NB4 (cell line): ENCODE data around the gene ORM1.

Experiments used
- DNase-seq: peaks from one replicate; pipeline ENCODE4 v3.0.0; 2010; ENCODE audit warnings: low read depth
- H3K4me3 ChIP-seq: one replicate; pipeline ENCODE4 v1.5.1; 2011; ENCODE audit warnings: mild to moderate bottlenecking, low read depth, low read length, moderate library complexity
- CTCF ChIP-seq: IDR thresholded peaks from one replicate; pipeline ENCODE4 v1.5.1; 2012; ENCODE audit warnings: low read depth, low read length
- MAX ChIP-seq: IDR thresholded peaks from 2 replicates; pipeline ENCODE4 v1.6.1; 2011; ENCODE audit warnings: low read depth, low read length
- MYC ChIP-seq: IDR thresholded peaks from 2 replicates; pipeline ENCODE4 v1.6.1; 2011; ENCODE audit warnings: low read depth, low read length
- POLR2A ChIP-seq: IDR thresholded peaks from 2 replicates; pipeline ENCODE4 v1.6.1; 2011; ENCODE audit warnings: mild to moderate bottlenecking; ENCODE audit not compliant: insufficient read length; ENCODE audit errors: extremely low read depth

Gene ORM1

GRCh38 chr9:114314256-114314867 lies 8.5 kb upstream of the ORM1 start:
- no peak overlapping the region for H3K4me3 ChIP-seq
- TF ChIP-seq MAX, result no peak
- no peak for TF ChIP-seq CTCF
- TF ChIP-seq POLR2A, result no peak
- no peak for TF ChIP-seq MYC
- no peak for DNase-seq

GRCh38 chr9:114314881-114315722 lies 7.8 kb upstream of the ORM1 start:
- no peak for TF ChIP-seq MYC
- TF ChIP-seq MAX, result no peak
- TF ChIP-seq CTCF, result no peak
- TF ChIP-seq POLR2A, result no peak
- H3K4me3 ChIP-seq, result no peak overlapping the region
- no peak for DNase-seq

- no peak overlapping the region for H3K4me3 ChIP-seq
- no peak for TF ChIP-seq MAX
- TF ChIP-seq POLR2A, result no peak
- DNase-seq, result peak; percentile 44
These were observed 7.1 kb upstream of the ORM1 start for GRCh38 chr9:114315723-114316363.

- no peak for TF ChIP-seq MAX
- TF ChIP-seq MYC, result no peak
- TF ChIP-seq POLR2A, result no peak
- TF ChIP-seq CTCF, result no peak
These were observed 6.2 kb upstream of the ORM1 start for GRCh38 chr9:114316605-114317230.

GRCh38 chr9:114317665-114318357 lies 5.1 kb upstream of the ORM1 start:
- H3K4me3 ChIP-seq, result no peak overlapping the region
- DNase-seq, result peak; percentile 67
- TF ChIP-seq CTCF (no peak), MYC (no peak; the same call in 1 of the 2 replicates), MAX (peak; percentile 50; the same call in 1 of the 2 replicates), POLR2A (no peak)

More at GRCh38 chr9:114316605-114317230, 6.2 kb upstream of the ORM1 start:
- no peak overlapping the region for H3K4me3 ChIP-seq
- DNase-seq, result no peak
